ENCODE measurements around the gene PHF11. TPM values are rescaled to one million over a fixed set of nuclear protein-coding genes. Genes with fewer than 3 reads are reported as not detected.

PHF11 gene
- total RNA-seq, 2 experiments from 2014 or later, result 89.2 to 99.4 TPM

GRCh38 chr13:49533011-49533410 lies 37.3 kb downstream of the PHF11 start:
- intact Hi-C loops (cut with micrococcal nuclease), result no loop called here
- peaks cover 7% of the 10 kb centered on the region for H3K4me1 Mint-ChIP-seq (ENCODE audit: low read depth)
- H3K27me3 Mint-ChIP-seq, result no peaks in the 10 kb centered on the region
- no peak for DNase-seq
- H3K36me3 Mint-ChIP-seq, result peaks cover 29% of the 10 kb centered on the region
- no peak overlapping the region for H3K27ac Mint-ChIP-seq
- ChIA-PET CTCF (interaction anchor here (1.1 kb wide), 1 partner anchor 74 kb away, joined by 3 read pairs; no protein-coding TSS in a partner anchor), POLR2A (no interaction called here)
- H3K9me3 Mint-ChIP-seq, result no peaks in the 10 kb centered on the region
- no peak overlapping the region for H3K4me3 Mint-ChIP-seq

GRCh38 chr13:49533591-49534269 lies 38.0 kb downstream of the PHF11 start:
- H3K36me3 Mint-ChIP-seq, result peaks cover 30% of the 10 kb centered on the region
- no peaks in the 10 kb centered on the region for H3K27me3 Mint-ChIP-seq
- POLR2A ChIA-PET, result no interaction called here
- no peak for DNase-seq
- no peak overlapping the region for H3K27ac Mint-ChIP-seq
- CTCF ChIA-PET, result no interaction called here
- peaks cover 7% of the 10 kb centered on the region for H3K4me1 Mint-ChIP-seq (ENCODE audit: low read depth)
- intact Hi-C loops (cut with micrococcal nuclease), result no loop called here
- no peak overlapping the region for H3K4me3 Mint-ChIP-seq
- no peaks in the 10 kb centered on the region for H3K9me3 Mint-ChIP-seq

- no peaks in the 10 kb centered on the region for H3K9me3 Mint-ChIP-seq
- H3K36me3 Mint-ChIP-seq, result peaks cover 35% of the 10 kb centered on the region
- DNase-seq, result no peak
- ChIA-PET POLR2A (no interaction called here), CTCF (interaction anchor here (0.6 kb wide), 2 partner anchors 206 to 1212 kb away, joined by 3 to 5 read pairs; no protein-coding TSS in a partner anchor)
- intact Hi-C loops (cut with micrococcal nuclease), result no loop called here
- no peak overlapping the region for H3K4me3 Mint-ChIP-seq
- H3K27me3 Mint-ChIP-seq, result no peaks in the 10 kb centered on the region
- H3K27ac Mint-ChIP-seq, result no peak overlapping the region
- peaks cover 29% of the 10 kb centered on the region for H3K4me1 Mint-ChIP-seq (ENCODE audit: low read depth)
Observed at GRCh38 chr13:49536144-49536873, 40.6 kb downstream of the PHF11 start.

- CTCF ChIA-PET, result no interaction called here
- no peak overlapping the region for H3K4me3 Mint-ChIP-seq
Observed at GRCh38 chr13:49538404-49538803, 42.7 kb downstream of the PHF11 start.

GRCh38 chr13:49539313-49539712 lies 43.6 kb downstream of the PHF11 start:
- Mint-ChIP-seq H3K27me3 (no peaks in the 10 kb centered on the region), H3K4me1 (ENCODE audit: low read depth) (peaks cover 22% of the 10 kb centered on the region), H3K36me3 (peaks cover 26% of the 10 kb centered on the region), H3K9me3 (no peaks in the 10 kb centered on the region), H3K4me3 (no peak overlapping the region), H3K27ac (no peak overlapping the region)
- CTCF ChIA-PET, result interaction anchor here (1.3 kb wide), 1 partner anchor 67 kb away, joined by 4 read pairs; no protein-coding TSS in a partner anchor
- intact Hi-C loops (cut with micrococcal nuclease), result loop anchor here (1.0 kb wide), 1 partner anchor 45 kb away; no protein-coding TSS in a partner anchor
- no peak for DNase-seq
- POLR2A ChIA-PET, result no interaction called here

More at GRCh38 chr13:49538404-49538803, 42.7 kb downstream of the PHF11 start:
- POLR2A ChIA-PET, result no interaction called here
- no peak overlapping the region for H3K27ac Mint-ChIP-seq
- no peaks in the 10 kb centered on the region for H3K27me3 Mint-ChIP-seq
- H3K4me1 Mint-ChIP-seq (ENCODE audit: low read depth), result peaks cover 24% of the 10 kb centered on the region
- intact Hi-C loops (cut with micrococcal nuclease), result no loop called here
- no peak for DNase-seq
- H3K9me3 Mint-ChIP-seq, result no peaks in the 10 kb centered on the region
- H3K36me3 Mint-ChIP-seq, result peaks cover 32% of the 10 kb centered on the region

- POLR2A ChIA-PET, result no interaction called here
- CTCF ChIA-PET, result interaction anchor here (1.3 kb wide), 1 partner anchor 67 kb away, joined by 4 read pairs; no protein-coding TSS in a partner anchor
Observed at GRCh38 chr13:49539746-49540145, 44.0 kb downstream of the PHF11 start.

GRCh38 chr13:49540552-49540951 lies 44.8 kb downstream of the PHF11 start:
- POLR2A ChIA-PET, result no interaction called here

More at GRCh38 chr13:49539746-49540145, 44.0 kb downstream of the PHF11 start:
- H3K4me3 Mint-ChIP-seq, result no peak overlapping the region
- H3K4me1 Mint-ChIP-seq (ENCODE audit: low read depth), result peaks cover 22% of the 10 kb centered on the region
- intact Hi-C loops (cut with micrococcal nuclease), result loop anchor here (1.0 kb wide), 1 partner anchor 45 kb away; no protein-coding TSS in a partner anchor
- H3K36me3 Mint-ChIP-seq, result peaks cover 28% of the 10 kb centered on the region
- H3K27ac Mint-ChIP-seq, result no peak overlapping the region
- H3K27me3 Mint-ChIP-seq, result no peaks in the 10 kb centered on the region
- DNase-seq, result no peak
- H3K9me3 Mint-ChIP-seq, result no peaks in the 10 kb centered on the region

GRCh38 chr13:49543656-49544055 lies 47.9 kb downstream of the PHF11 start:
- intact Hi-C loops (cut with micrococcal nuclease), result no loop called here
- H3K4me1 Mint-ChIP-seq (ENCODE audit: low read depth), result peaks cover 22% of the 10 kb centered on the region
- POLR2A ChIA-PET, result no interaction called here
- H3K27me3 Mint-ChIP-seq, result no peaks in the 10 kb centered on the region
- DNase-seq, result no peak
- H3K4me3 Mint-ChIP-seq, result no peak overlapping the region
- no peaks in the 10 kb centered on the region for H3K9me3 Mint-ChIP-seq
- no peak overlapping the region for H3K27ac Mint-ChIP-seq
- CTCF ChIA-PET, result no interaction called here
- peaks cover 35% of the 10 kb centered on the region for H3K36me3 Mint-ChIP-seq

More at GRCh38 chr13:49540552-49540951, 44.8 kb downstream of the PHF11 start:
- H3K27me3 Mint-ChIP-seq, result no peaks in the 10 kb centered on the region
- CTCF ChIA-PET, result no interaction called here
- no peak for DNase-seq
- intact Hi-C loops (cut with micrococcal nuclease), result no loop called here
- peaks cover 22% of the 10 kb centered on the region for H3K4me1 Mint-ChIP-seq (ENCODE audit: low read depth)
- H3K27ac Mint-ChIP-seq, result peak overlapping the region; percentile 9
- peak overlapping the region; percentile 6 for H3K4me3 Mint-ChIP-seq
- H3K9me3 Mint-ChIP-seq, result no peaks in the 10 kb centered on the region
- H3K36me3 Mint-ChIP-seq, result peaks cover 28% of the 10 kb centered on the region

- H3K4me1 Mint-ChIP-seq (ENCODE audit: low read depth), result peaks cover 4% of the 10 kb centered on the region
- peaks cover 32% of the 10 kb centered on the region for H3K36me3 Mint-ChIP-seq
- CTCF ChIA-PET, result no interaction called here
- no peak overlapping the region for H3K27ac Mint-ChIP-seq
- no peaks in the 10 kb centered on the region for H3K27me3 Mint-ChIP-seq
- POLR2A ChIA-PET, result no interaction called here
- H3K4me3 Mint-ChIP-seq, result no peak overlapping the region
- intact Hi-C loops (cut with micrococcal nuclease), result no loop called here
- no peaks in the 10 kb centered on the region for H3K9me3 Mint-ChIP-seq
- DNase-seq, result no peak
Observed at GRCh38 chr13:49545661-49546060, 49.9 kb downstream of the PHF11 start.

GRCh38 chr13:49546561-49546960 lies 50.8 kb downstream of the PHF11 start:
- CTCF ChIA-PET, result no interaction called here
- intact Hi-C loops (cut with micrococcal nuclease), result no loop called here

GRCh38 chr13:49549289-49549688 lies 53.5 kb downstream of the PHF11 start:
- H3K27ac Mint-ChIP-seq, result no peak overlapping the region
- H3K36me3 Mint-ChIP-seq, result peaks cover 33% of the 10 kb centered on the region
- intact Hi-C loops (cut with micrococcal nuclease), result no loop called here
- no peak overlapping the region for H3K4me3 Mint-ChIP-seq
- POLR2A ChIA-PET, result no interaction called here
- DNase-seq, result no peak
- H3K27me3 Mint-ChIP-seq, result no peaks in the 10 kb centered on the region
- H3K4me1 Mint-ChIP-seq (ENCODE audit: low read depth), result no peaks in the 10 kb centered on the region
- CTCF ChIA-PET, result no interaction called here
- no peaks in the 10 kb centered on the region for H3K9me3 Mint-ChIP-seq

More at GRCh38 chr13:49546561-49546960, 50.8 kb downstream of the PHF11 start:
- Mint-ChIP-seq H3K27ac (no peak overlapping the region), H3K36me3 (peaks cover 29% of the 10 kb centered on the region), H3K4me1 (ENCODE audit: low read depth) (no peaks in the 10 kb centered on the region), H3K4me3 (no peak overlapping the region), H3K9me3 (no peaks in the 10 kb centered on the region), H3K27me3 (no peaks in the 10 kb centered on the region)
- POLR2A ChIA-PET, result no interaction called here
- no peak for DNase-seq

GRCh38 chr13:49550942-49551644 lies 55.3 kb downstream of the PHF11 start:
- H3K9me3 Mint-ChIP-seq, result no peaks in the 10 kb centered on the region
- no peak overlapping the region for H3K4me3 Mint-ChIP-seq
- peaks cover 27% of the 10 kb centered on the region for H3K36me3 Mint-ChIP-seq
- H3K27me3 Mint-ChIP-seq, result no peaks in the 10 kb centered on the region
- DNase-seq, result no peak
- no peaks in the 10 kb centered on the region for H3K4me1 Mint-ChIP-seq (ENCODE audit: low read depth)
- ChIA-PET POLR2A (no interaction called here), CTCF (interaction anchor here (0.6 kb wide), 1 partner anchor 1487 kb away, joined by 4 read pairs; no protein-coding TSS in a partner anchor)
- H3K27ac Mint-ChIP-seq, result no peak overlapping the region
- intact Hi-C loops (cut with micrococcal nuclease), result no loop called here
